HAP-1 (cell line): Measurements from ENCODE around the gene DNER.

ENCODE experiments used
- DNase-seq, 2 experiments: peaks; one replicate each; pipeline ENCODE4 v3.0.0-alpha.2; 2016 to 2020; ENCODE audit warnings: low spot score in 2 of 2
- H3K27me3 ChIP-seq: fragments of 250-450 bp; sonication (Bioruptor Pico); 2 replicates; pipeline ENCODE4 v1.5.1; 2020; ENCODE audit warnings: low read depth, mild to moderate bottlenecking, moderate library complexity
- H3K36me3 ChIP-seq: fragments of 250-450 bp; sonication (Bioruptor Pico); replicated peaks from 2 replicates; pipeline ENCODE4 v1.5.1; 2020; ENCODE audit warnings: mild to moderate bottlenecking
- H3K4me1 ChIP-seq: fragments of 250-450 bp; sonication (Bioruptor Pico); 2 replicates; pipeline ENCODE4 v1.5.1; 2020; ENCODE audit warnings: mild to moderate bottlenecking
- H3K4me3 ChIP-seq: fragments of 250-450 bp; sonication (Bioruptor Pico); 2 replicates; pipeline ENCODE4 v1.5.1; 2020; ENCODE audit warnings: mild to moderate bottlenecking, moderate library complexity
- H3K9me3 ChIP-seq: fragments of 250-450 bp; sonication (Bioruptor Pico); 2 replicates; pipeline ENCODE4 v1.5.1; 2020; ENCODE audit warnings: mild to moderate bottlenecking, moderate library complexity
- in situ Hi-C: fragments of 300-500 bp; cut with MboI; formaldehyde crosslinking; loops from 3 replicates; pipeline ENCODE4 v1.14.3; 2020; ENCODE audit warnings: low sequenced_read_pairs, inconsistent platforms, mixed read lengths

DNER gene

GRCh38 chr2:229611360-229611759 lies 103.0 kb downstream of the DNER start:
- in situ Hi-C loops: no loop called here
- Histone ChIP-seq H3K4me1 (no peaks in the 10 kb centered on the region), H3K27me3 (no peaks in the 10 kb centered on the region), H3K36me3 (no peaks in the 10 kb centered on the region), H3K9me3 (no peaks in the 10 kb centered on the region), H3K4me3 (no peak overlapping the region)
- no peak for DNase-seq

GRCh38 chr2:229610872-229611271 lies 103.5 kb downstream of the DNER start:
- H3K4me1 ChIP-seq: no peaks in the 10 kb centered on the region
- no peak for DNase-seq
- in situ Hi-C loops: no loop called here
- H3K4me3 ChIP-seq: no peak overlapping the region
- H3K27me3 ChIP-seq: no peaks in the 10 kb centered on the region
- H3K36me3 ChIP-seq: no peaks in the 10 kb centered on the region
- H3K9me3 ChIP-seq: no peaks in the 10 kb centered on the region

- H3K27me3 ChIP-seq: no peaks in the 10 kb centered on the region
- in situ Hi-C loops: no loop called here
- DNase-seq: no peak
- no peak overlapping the region for H3K4me3 ChIP-seq
- no peaks in the 10 kb centered on the region for H3K36me3 ChIP-seq
- H3K9me3 ChIP-seq: no peaks in the 10 kb centered on the region
- H3K4me1 ChIP-seq: no peaks in the 10 kb centered on the region
Observed at GRCh38 chr2:229610333-229610732, 104.0 kb downstream of the DNER start.

GRCh38 chr2:229601936-229602335 lies 112.4 kb downstream of the DNER start:
- Histone ChIP-seq H3K27me3 (no peaks in the 10 kb centered on the region), H3K9me3 (no peaks in the 10 kb centered on the region), H3K4me3 (no peak overlapping the region), H3K4me1 (no peaks in the 10 kb centered on the region), H3K36me3 (no peaks in the 10 kb centered on the region)
- in situ Hi-C loops: no loop called here
- no peak for DNase-seq

GRCh38 chr2:229601396-229601795 lies 113.0 kb downstream of the DNER start:
- in situ Hi-C loops: no loop called here
- Histone ChIP-seq H3K36me3 (no peaks in the 10 kb centered on the region), H3K4me3 (no peak overlapping the region), H3K27me3 (no peaks in the 10 kb centered on the region), H3K9me3 (no peaks in the 10 kb centered on the region), H3K4me1 (no peaks in the 10 kb centered on the region)
- DNase-seq: no peak

GRCh38 chr2:229598227-229598626 lies 116.1 kb downstream of the DNER start:
- in situ Hi-C loops: loop anchor here (25.0 kb wide), 1 partner anchor 911 kb away; no protein-coding TSS in a partner anchor
- Histone ChIP-seq H3K36me3 (no peaks in the 10 kb centered on the region), H3K4me1 (no peaks in the 10 kb centered on the region), H3K27me3 (no peaks in the 10 kb centered on the region), H3K4me3 (no peak overlapping the region), H3K9me3 (no peaks in the 10 kb centered on the region)
- no peak for DNase-seq

GRCh38 chr2:229596796-229597195 lies 117.6 kb downstream of the DNER start:
- in situ Hi-C loops: loop anchor here (25.0 kb wide), 1 partner anchor 909 kb away; no protein-coding TSS in a partner anchor
- H3K27me3 ChIP-seq: no peaks in the 10 kb centered on the region
- no peak overlapping the region for H3K4me3 ChIP-seq
- no peaks in the 10 kb centered on the region for H3K36me3 ChIP-seq
- DNase-seq: no peak
- H3K9me3 ChIP-seq: no peaks in the 10 kb centered on the region
- H3K4me1 ChIP-seq: no peaks in the 10 kb centered on the region

- no peaks in the 10 kb centered on the region for H3K36me3 ChIP-seq
- H3K4me3 ChIP-seq: no peak overlapping the region
- H3K27me3 ChIP-seq: no peaks in the 10 kb centered on the region
- no peaks in the 10 kb centered on the region for H3K4me1 ChIP-seq
- no peak for DNase-seq
- no peaks in the 10 kb centered on the region for H3K9me3 ChIP-seq
- in situ Hi-C loops: loop anchor here (25.0 kb wide), 1 partner anchor 904 kb away; no protein-coding TSS in a partner anchor
Observed at GRCh38 chr2:229591611-229592010, 122.7 kb downstream of the DNER start.

- Histone ChIP-seq H3K4me3 (no peak overlapping the region), H3K4me1 (no peaks in the 10 kb centered on the region), H3K36me3 (no peaks in the 10 kb centered on the region), H3K9me3 (no peaks in the 10 kb centered on the region), H3K27me3 (peaks cover 6% of the 10 kb centered on the region)
- in situ Hi-C loops: loop anchor here (25.0 kb wide), 1 partner anchor 900 kb away; no protein-coding TSS in a partner anchor
- DNase-seq: peak; percentile 48 to 82
Observed at GRCh38 chr2:229586746-229587705, 127.3 kb downstream of the DNER start.

GRCh38 chr2:229586012-229586411 lies 128.3 kb downstream of the DNER start:
- Histone ChIP-seq H3K4me1 (no peaks in the 10 kb centered on the region), H3K9me3 (no peaks in the 10 kb centered on the region), H3K36me3 (no peaks in the 10 kb centered on the region), H3K4me3 (no peak overlapping the region), H3K27me3 (peaks cover 9% of the 10 kb centered on the region)
- no peak for DNase-seq
- in situ Hi-C loops: loop anchor here (25.0 kb wide), 1 partner anchor 899 kb away; no protein-coding TSS in a partner anchor

- Histone ChIP-seq H3K9me3 (no peaks in the 10 kb centered on the region), H3K36me3 (no peaks in the 10 kb centered on the region), H3K4me3 (no peak overlapping the region), H3K27me3 (peaks cover 9% of the 10 kb centered on the region), H3K4me1 (no peaks in the 10 kb centered on the region)
- in situ Hi-C loops: loop anchor here (25.0 kb wide), 1 partner anchor 895 kb away; no protein-coding TSS in a partner anchor
- no peak for DNase-seq
Observed at GRCh38 chr2:229582151-229582550, 132.2 kb downstream of the DNER start.

- H3K4me3 ChIP-seq: no peak overlapping the region
- no peaks in the 10 kb centered on the region for H3K36me3 ChIP-seq
- H3K9me3 ChIP-seq: no peaks in the 10 kb centered on the region
- in situ Hi-C loops: loop anchor here (25.0 kb wide), 1 partner anchor 891 kb away; no protein-coding TSS in a partner anchor
- H3K4me1 ChIP-seq: no peaks in the 10 kb centered on the region
- no peak for DNase-seq
- H3K27me3 ChIP-seq: peaks cover 5% of the 10 kb centered on the region
Observed at GRCh38 chr2:229578052-229578846, 136.1 kb downstream of the DNER start.

- in situ Hi-C loops: loop anchor here (25.0 kb wide), 1 partner anchor 888 kb away; no protein-coding TSS in a partner anchor
- no peak for DNase-seq
- Histone ChIP-seq H3K9me3 (no peaks in the 10 kb centered on the region), H3K27me3 (no peaks in the 10 kb centered on the region), H3K4me3 (no peak overlapping the region), H3K36me3 (no peaks in the 10 kb centered on the region), H3K4me1 (no peaks in the 10 kb centered on the region)
Observed at GRCh38 chr2:229575569-229576315, 138.6 kb downstream of the DNER start.
